ENCODE measurements around the gene PARPBP. TPM values are rescaled to one million over a fixed set of nuclear protein-coding genes. Genes with fewer than 3 reads are reported as not detected.

PARPBP gene, protein sequence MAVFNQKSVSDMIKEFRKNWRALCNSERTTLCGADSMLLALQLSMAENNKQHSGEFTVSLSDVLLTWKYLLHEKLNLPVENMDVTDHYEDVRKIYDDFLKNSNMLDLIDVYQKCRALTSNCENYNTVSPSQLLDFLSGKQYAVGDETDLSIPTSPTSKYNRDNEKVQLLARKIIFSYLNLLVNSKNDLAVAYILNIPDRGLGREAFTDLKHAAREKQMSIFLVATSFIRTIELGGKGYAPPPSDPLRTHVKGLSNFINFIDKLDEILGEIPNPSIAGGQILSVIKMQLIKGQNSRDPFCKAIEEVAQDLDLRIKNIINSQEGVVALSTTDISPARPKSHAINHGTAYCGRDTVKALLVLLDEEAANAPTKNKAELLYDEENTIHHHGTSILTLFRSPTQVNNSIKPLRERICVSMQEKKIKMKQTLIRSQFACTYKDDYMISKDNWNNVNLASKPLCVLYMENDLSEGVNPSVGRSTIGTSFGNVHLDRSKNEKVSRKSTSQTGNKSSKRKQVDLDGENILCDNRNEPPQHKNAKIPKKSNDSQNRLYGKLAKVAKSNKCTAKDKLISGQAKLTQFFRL
- 20.5 to 27.2 TPM (median 25.6 TPM) in 5 replicates for total RNA-seq (2022; extraction: Qiagen RNA extraction; ENCODE audit: low read depth)

DNA sequence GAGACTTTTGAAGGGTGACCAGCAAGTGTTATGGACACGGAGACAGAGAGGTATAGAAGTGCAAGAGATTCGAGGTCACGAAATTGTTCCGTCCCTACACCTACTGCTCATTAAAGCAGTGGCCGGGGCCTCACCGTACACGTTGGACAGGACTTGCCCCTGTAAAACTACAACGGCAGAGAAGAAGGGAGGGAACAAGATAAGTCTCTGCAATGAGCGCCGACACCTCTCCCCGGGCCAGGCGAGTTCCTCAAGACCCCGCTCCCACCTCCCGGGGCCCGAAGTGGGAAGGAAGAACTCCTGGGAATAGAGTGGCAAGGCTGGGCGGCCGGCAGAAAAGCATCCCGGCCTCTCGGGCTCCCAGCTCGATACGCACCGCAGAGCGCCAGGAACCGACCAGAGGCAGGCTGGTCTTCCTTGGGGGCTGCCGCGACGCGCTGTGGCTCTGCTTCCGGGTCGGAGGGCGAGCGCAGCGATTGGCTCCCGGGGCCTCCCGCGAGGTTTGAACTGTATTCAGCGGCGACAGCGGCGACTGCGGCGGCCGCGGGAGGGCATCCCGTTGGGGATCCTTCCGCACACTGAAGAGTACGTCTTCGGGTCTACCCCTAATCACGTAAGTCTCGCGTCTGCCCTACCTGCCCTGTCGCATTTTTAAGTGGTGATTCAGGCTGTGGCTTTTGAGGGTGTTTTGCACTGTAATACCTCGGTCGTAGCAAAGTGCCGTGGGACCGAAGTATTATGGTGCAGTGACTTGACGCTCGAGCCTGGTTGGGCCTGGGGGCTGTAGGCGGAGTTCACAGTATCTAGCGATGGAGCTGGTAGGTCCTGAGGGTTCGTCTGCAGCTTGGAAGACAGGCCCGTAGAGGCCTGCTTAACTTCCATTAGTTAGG, at the start of gene PARPBP, which contains the start of gene NUP37:
TSS of gene PARPBP (plus strand) at position 510 of the 890 bp plus-strand sequence. CDS start 3,706 bp downstream, outside the sequence.
TSS of gene NUP37 (minus strand) at position 441 of the 890 bp plus-strand sequence. CDS start 1,596 bp downstream, outside the sequence.

GRCh38 chr12:102197789-102198188, 77.8 kb downstream of the PARPBP start, which contains the start of gene PMCH:
Gene PMCH (minus strand): TSS chr12:102197833. CDS start chr12:102197770, 63 bp downstream.

Other genes starting within 250 kb of the PARPBP start
- gene DRAM1, start 242.6 kb upstream of the PARPBP start, total RNA-seq (2022; extraction: Qiagen RNA extraction; ENCODE audit: low read depth), result 23.7 to 28.8 TPM (median 27.6 TPM) in 5 replicates
- gene WASHC3, start 58.2 kb upstream of the PARPBP start, total RNA-seq (2022; extraction: Qiagen RNA extraction; ENCODE audit: low read depth), result 28.0 to 36.8 TPM (median 29.7 TPM) in 5 replicates
- 68.7 to 77.3 TPM (median 74.3 TPM) in 5 replicates for gene NUP37, start 69 bp upstream of the PARPBP start, total RNA-seq (2022; extraction: Qiagen RNA extraction; ENCODE audit: low read depth)
- 0.20 TPM in 1 of 5 replicates, not detected in the others for gene PMCH, start 77.7 kb downstream of the PARPBP start, total RNA-seq (2022; extraction: Qiagen RNA extraction; ENCODE audit: low read depth)